ENCODE data around the gene ABI3BP. TPM values are rescaled to one million over a fixed set of nuclear protein-coding genes. Genes with fewer than 3 reads are reported as not detected.

The ABI3BP gene
- polyA plus RNA-seq, 6 donors from 2014 or later, result 0.08 to 0.09 TPM; not detected in 4

DNA sequence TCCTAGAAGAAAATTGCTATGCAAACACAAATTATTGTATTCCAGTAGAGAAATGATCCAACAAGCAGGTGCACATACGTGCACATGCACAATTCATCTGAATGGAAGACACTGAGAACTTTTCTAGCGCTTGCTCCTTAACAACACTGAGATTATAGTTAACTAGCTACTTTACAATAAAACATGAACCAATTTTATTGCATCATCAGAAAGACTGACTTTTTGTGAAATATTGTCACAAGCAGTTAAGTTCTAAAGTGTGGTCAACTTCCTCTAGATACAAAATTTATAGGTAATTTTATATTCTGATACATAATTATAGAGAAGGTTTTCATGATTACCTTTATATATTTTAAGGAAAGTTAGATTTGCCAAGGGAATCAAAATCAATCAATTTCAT, 135.4 kb downstream of the ABI3BP start:
- Mint-ChIP-seq H3K4me1 (no peaks in the 10 kb centered on the region), H3K27me3 (peaks cover 0 to 9% (median 8%) of the 10 kb centered on the region in 3 donors), H3K4me3 (no peak overlapping the region), H3K36me3 (no peaks in the 10 kb centered on the region), H3K9me3 (no peaks in the 10 kb centered on the region), H3K27ac (no peak overlapping the region)
- no peak for DNase-seq
- no peak for ATAC-seq (ENCODE audit: low read depth in 2 of 2)

DNA sequence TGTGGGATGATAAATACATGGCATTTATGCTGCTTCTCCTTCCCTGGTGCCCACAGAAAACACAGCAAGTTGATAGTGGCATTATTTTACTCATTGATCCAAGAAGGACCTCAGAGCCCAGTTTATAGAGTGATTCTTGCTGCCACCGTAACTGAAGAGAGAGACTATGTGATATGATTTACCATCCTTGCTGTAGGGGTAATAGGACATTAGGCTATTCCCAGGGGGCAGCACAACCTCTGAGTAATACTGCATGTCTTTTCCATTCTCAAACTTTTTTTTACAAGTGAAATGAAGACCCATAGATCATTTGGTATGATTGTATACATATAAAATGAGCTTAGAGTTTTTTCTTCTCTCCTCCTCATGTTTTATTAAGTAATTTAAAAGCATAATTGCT, 136.4 kb downstream of the ABI3BP start:
- no peaks in the 10 kb centered on the region for H3K9me3 Mint-ChIP-seq
- H3K4me1 Mint-ChIP-seq, result no peaks in the 10 kb centered on the region
- H3K4me3 Mint-ChIP-seq, result no peak overlapping the region
- ATAC-seq (ENCODE audit: low read depth in 2 of 2) (no peak), DNase-seq (no peak)
- no peaks in the 10 kb centered on the region for H3K36me3 Mint-ChIP-seq
- no peak overlapping the region for H3K27ac Mint-ChIP-seq
- peaks cover 0 to 9% (median 8%) of the 10 kb centered on the region in 3 donors for H3K27me3 Mint-ChIP-seq

DNA sequence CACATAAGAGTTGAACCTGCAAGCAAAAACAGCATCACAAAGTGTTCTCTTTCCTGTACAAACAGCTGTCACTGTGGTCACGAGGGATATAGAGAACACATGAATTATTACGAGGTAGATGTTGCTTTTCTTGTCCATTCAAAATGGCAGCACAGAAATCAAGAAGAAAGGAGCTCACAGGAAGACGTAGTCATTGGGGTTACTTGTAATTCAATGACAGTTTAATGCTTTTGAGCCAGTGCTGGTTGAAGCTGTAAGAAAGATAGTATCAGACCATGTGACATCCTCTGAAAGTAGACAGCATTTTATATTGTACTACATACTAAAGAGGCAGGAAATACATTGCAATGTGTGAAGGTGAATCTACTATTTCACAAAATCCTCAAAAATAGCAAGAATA, 140.4 kb downstream of the ABI3BP start:
- Mint-ChIP-seq H3K9me3 (no peaks in the 10 kb centered on the region), H3K27me3 (peaks cover 0 to 6% (median 5%) of the 10 kb centered on the region in 3 donors), H3K4me3 (no peak overlapping the region), H3K4me1 (no peaks in the 10 kb centered on the region), H3K27ac (no peak overlapping the region), H3K36me3 (no peaks in the 10 kb centered on the region)
- DNase-seq (no peak), ATAC-seq (ENCODE audit: low read depth in 2 of 2) (no peak)

DNA sequence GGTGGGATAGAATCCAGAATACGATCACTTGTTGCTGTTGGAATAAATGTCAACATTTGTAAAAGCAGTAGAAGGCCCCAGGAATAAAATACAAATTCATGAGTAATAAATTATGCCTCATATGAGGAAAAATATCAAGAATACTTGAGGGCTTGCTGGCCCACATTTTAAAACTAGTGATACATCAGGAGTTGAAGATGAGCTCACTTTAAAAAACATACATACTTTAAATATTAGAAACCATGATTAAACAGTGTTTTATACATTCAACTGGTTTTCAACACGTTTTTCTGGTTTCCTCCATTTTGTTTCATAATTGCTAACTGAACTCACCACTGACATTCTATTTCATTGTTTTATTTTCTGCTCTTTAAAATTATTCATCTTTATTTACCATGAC, 142.5 kb downstream of the ABI3BP start:
- DNase-seq (no peak), ATAC-seq (ENCODE audit: low read depth in 2 of 2) (no peak)
- no peak overlapping the region for H3K4me3 Mint-ChIP-seq
- no peaks in the 10 kb centered on the region for H3K9me3 Mint-ChIP-seq
- H3K36me3 Mint-ChIP-seq, result no peaks in the 10 kb centered on the region
- no peaks in the 10 kb centered on the region for H3K4me1 Mint-ChIP-seq
- H3K27ac Mint-ChIP-seq, result no peak overlapping the region
- H3K27me3 Mint-ChIP-seq, result peaks cover 0 to 6% (median 0%) of the 10 kb centered on the region in 3 donors

DNA sequence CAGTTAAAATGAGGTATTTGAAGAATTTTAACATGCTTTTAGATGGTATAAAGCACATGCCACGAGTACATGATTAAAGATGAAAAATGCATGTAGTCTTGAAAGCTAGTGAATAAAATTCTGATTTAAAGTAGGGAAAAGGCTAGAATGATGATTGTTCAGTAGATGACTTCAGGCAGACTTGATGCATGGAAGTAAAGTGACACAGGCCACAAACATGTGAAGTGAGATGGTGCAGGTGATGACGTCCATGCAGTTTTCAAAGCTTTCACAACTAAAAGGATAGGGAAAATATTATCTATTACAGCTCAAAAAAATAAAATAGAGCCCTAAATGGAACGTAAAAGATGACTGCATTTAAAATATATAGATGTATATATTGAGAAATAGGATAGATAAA, 143.1 kb downstream of the ABI3BP start:
- no peak for ATAC-seq (ENCODE audit: low read depth in 2 of 2)
- H3K36me3 Mint-ChIP-seq, result no peaks in the 10 kb centered on the region
- no peak for DNase-seq
- H3K4me1 Mint-ChIP-seq, result no peaks in the 10 kb centered on the region
- no peak overlapping the region for H3K4me3 Mint-ChIP-seq
- peaks cover 0 to 6% (median 0%) of the 10 kb centered on the region in 3 donors for H3K27me3 Mint-ChIP-seq
- no peak overlapping the region for H3K27ac Mint-ChIP-seq
- no peaks in the 10 kb centered on the region for H3K9me3 Mint-ChIP-seq

DNA sequence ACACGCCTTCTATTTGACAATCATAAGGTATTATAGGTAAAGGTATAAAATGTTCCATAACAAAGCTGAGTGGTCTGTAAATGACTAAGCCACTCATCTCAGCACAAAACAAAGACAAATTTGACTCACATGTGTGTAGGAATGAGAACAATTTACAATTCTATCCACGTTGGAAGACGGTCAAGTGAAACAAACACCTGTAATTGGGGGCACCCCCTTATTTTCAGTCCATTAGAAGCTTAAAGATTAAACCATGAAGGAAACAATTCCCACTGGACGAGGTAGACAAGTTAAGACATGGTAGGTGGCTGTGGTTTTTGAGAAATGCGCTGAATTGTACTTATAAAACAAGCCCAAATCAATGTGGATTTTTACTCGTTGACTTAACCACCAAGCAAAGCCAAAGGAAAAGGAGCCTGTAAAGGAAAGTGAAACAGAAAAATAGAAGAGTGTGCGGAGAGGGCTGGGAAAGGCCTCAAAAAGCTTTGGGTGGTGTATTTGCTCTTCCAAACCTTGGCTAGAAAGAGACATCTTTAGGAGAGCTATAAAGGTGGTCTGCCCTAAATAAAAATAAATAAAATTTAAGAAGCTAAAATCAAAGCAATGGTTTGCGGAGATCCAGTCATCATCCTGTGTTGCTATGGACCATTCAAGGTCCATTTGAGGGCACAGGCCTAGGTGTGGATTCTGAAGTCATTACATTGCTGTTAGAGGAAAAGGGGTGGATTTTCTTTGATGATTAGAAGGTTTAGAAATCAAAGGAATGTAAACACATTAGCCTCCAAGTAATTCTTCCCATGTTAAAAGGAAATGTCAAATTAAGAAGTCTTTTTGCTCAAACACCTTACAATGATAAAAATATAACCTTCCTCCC, 148.9 kb downstream of the ABI3BP start:
- no peaks in the 10 kb centered on the region for H3K36me3 Mint-ChIP-seq
- H3K9me3 Mint-ChIP-seq, result no peaks in the 10 kb centered on the region
- DNase-seq, result no peak
- H3K4me3 Mint-ChIP-seq, result no peak overlapping the region
- no peak for ATAC-seq (ENCODE audit: low read depth in 2 of 2)
- H3K27ac Mint-ChIP-seq, result no peak overlapping the region
- H3K27me3 Mint-ChIP-seq, result peaks cover 4 to 22% (median 14%) of the 10 kb centered on the region in 3 donors
- no peaks in the 10 kb centered on the region for H3K4me1 Mint-ChIP-seq

DNA sequence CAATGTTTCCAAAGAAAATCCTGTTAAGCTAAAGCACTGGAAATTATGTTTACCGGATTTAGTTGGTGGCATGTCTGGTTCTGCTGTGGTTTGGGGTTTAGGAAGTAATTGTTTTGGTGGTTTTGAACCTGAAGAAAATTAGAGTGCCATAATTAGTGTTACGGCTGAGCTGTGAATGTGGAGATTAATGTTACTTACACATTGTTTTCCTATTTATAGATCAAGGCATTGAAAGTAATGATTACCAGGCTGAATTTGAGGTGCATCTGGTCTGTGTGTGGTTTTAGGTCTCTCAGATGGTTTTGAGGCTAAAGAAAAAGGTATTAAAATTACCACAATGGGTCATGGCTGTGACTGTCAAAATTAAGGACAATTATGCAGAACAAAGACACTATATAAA, 155.1 kb downstream of the ABI3BP start:
- no peaks in the 10 kb centered on the region for H3K36me3 Mint-ChIP-seq
- ATAC-seq (ENCODE audit: low read depth in 2 of 2), result no peak
- H3K27ac Mint-ChIP-seq, result no peak overlapping the region
- H3K4me1 Mint-ChIP-seq, result no peaks in the 10 kb centered on the region
- peaks cover 3 to 32% (median 12%) of the 10 kb centered on the region in 3 donors for H3K27me3 Mint-ChIP-seq
- no peak overlapping the region for H3K4me3 Mint-ChIP-seq
- no peaks in the 10 kb centered on the region for H3K9me3 Mint-ChIP-seq
- DNase-seq, result no peak

DNA sequence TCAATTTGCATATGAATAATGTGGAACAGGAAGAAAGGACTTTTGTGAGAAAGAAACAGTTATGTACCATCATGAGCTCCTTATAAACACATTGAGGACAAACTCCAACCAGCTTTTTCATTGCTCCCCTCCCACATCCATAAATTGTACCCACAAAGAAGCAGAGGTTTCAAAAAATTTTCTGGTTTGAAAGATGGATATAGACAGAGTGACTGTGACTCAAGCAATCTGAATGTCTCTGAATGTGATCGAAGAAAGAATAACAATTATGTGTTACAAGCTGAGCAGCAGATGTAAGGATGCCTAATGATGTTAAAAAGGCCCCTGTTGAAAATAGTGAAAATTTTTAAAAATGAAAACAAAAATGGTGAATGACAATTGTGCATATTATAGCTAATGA, 156.6 kb downstream of the ABI3BP start:
- Mint-ChIP-seq H3K27ac (no peak overlapping the region), H3K4me3 (no peak overlapping the region), H3K4me1 (no peaks in the 10 kb centered on the region), H3K9me3 (no peaks in the 10 kb centered on the region), H3K27me3 (peaks cover 3 to 28% (median 9%) of the 10 kb centered on the region in 3 donors), H3K36me3 (no peaks in the 10 kb centered on the region)
- ATAC-seq (ENCODE audit: low read depth in 2 of 2), result no peak
- no peak for DNase-seq

DNA sequence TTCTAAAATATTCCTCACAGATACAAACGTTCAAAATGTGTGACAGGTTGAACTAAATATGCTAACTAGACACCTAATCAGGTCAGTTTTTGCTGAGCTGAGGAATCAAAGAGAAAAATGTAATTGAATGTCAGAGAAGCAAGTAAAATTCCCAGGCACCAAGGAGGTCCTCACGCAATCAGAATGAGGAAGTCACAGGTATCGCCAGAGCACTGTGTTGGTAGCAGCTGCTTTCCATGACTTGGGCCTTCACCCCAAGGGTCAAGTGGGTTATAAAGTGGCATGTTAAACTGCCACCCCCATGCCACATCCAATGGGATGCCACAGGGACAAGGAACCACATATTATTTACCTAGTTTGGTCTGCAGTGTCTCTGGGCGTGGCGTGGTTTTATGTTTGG, 158.9 kb downstream of the ABI3BP start:
- no peaks in the 10 kb centered on the region for H3K4me1 Mint-ChIP-seq
- no peaks in the 10 kb centered on the region for H3K9me3 Mint-ChIP-seq
- ATAC-seq (ENCODE audit: low read depth in 2 of 2), result no peak
- H3K36me3 Mint-ChIP-seq, result no peaks in the 10 kb centered on the region
- H3K4me3 Mint-ChIP-seq, result no peak overlapping the region
- no peak for DNase-seq
- H3K27ac Mint-ChIP-seq, result no peak overlapping the region
- H3K27me3 Mint-ChIP-seq, result peaks cover 5 to 21% (median 9%) of the 10 kb centered on the region in 3 donors

DNA sequence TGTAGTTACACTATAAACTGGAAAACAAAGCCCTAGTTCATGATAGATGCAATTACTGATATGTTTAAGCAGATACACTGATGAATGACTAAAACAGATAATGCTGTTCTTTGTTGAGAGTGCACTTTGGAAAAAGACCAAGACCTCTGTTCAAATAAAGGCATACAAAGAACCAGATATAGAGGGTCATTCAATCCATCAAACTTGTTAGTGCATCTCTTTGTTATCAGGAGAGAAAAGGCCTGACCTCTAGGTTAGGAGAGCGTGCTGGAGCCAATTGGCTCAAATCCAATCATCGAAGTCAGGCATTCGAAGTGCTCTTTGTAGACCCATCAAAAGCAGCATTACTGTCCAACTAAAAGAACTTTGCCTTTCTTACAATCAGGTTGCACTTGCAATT, 159.7 kb downstream of the ABI3BP start:
- Mint-ChIP-seq H3K9me3 (no peaks in the 10 kb centered on the region), H3K4me3 (no peak overlapping the region), H3K4me1 (no peaks in the 10 kb centered on the region), H3K27me3 (peaks cover 0 to 17% (median 16%) of the 10 kb centered on the region in 3 donors), H3K36me3 (no peaks in the 10 kb centered on the region), H3K27ac (no peak overlapping the region)
- DNase-seq, result no peak
- ATAC-seq (ENCODE audit: low read depth in 2 of 2), result no peak

DNA sequence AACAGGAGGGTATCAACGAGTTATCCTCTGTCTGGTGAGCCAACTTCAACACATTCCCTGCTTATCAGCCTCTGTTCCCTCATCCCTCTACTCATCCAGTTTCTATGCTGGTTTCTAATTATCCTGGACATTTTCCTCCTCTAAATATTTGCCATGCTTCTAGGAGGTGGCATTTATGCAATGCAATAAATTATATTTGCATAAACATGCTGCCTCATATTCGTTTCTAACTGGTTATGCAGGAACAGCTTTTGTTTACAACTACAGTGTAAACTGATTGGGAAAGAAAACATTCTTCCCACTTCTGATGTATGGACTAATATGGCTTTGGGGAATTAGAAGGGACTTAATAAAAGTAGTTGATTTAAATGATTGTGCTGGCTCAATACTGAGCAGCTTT, 161.6 kb downstream of the ABI3BP start:
- Mint-ChIP-seq H3K4me1 (no peaks in the 10 kb centered on the region), H3K27ac (no peak overlapping the region), H3K9me3 (no peaks in the 10 kb centered on the region), H3K27me3 (peaks cover 0 to 13% (median 13%) of the 10 kb centered on the region in 3 donors), H3K36me3 (no peaks in the 10 kb centered on the region), H3K4me3 (no peak overlapping the region)
- ATAC-seq (ENCODE audit: low read depth in 2 of 2) (no peak), DNase-seq (no peak)

DNA sequence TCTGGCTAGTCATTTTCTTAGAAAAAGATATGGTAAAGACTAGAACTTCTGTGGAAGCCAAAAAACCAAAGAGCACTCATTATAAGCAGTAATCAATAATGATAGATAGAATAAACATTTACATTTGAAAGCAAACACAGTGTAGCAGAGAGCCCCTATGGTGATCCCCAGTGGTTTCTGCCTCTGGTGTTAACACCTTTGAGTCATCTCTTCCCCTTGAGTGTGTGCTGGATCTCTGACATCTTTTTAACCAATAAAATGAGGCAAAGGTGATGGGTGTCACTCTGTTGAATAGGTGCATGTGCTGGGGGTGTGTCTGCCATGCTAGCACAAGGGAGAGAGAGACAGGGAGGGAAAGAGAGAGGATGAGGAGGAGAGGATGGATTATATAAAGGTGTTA, 162.3 kb downstream of the ABI3BP start:
- Mint-ChIP-seq H3K4me3 (no peak overlapping the region), H3K4me1 (no peaks in the 10 kb centered on the region), H3K27me3 (peaks cover 0 to 16% (median 11%) of the 10 kb centered on the region in 3 donors), H3K27ac (no peak overlapping the region), H3K9me3 (no peaks in the 10 kb centered on the region), H3K36me3 (no peaks in the 10 kb centered on the region)
- ATAC-seq (ENCODE audit: low read depth in 2 of 2), result no peak
- DNase-seq, result no peak

DNA sequence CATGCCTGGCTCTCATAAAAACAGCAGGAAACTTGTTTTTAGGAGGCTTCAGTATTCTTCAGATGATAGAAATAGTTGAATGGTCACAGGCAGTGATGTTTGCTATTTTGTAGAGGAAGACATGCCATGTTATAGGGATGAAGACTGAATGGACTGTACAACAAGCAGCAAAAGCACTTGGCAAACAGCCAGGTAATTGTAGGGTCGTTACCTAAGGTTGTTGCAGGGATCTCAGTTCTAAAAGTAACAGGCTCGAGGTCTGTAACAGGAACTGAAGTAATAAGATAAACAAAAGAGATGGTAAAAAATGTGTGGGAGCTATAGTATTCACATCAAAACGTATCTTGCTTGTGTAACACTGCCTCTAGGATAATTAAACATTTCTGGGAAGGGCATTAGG, 167.6 kb downstream of the ABI3BP start:
- Mint-ChIP-seq H3K9me3 (peaks cover 0 to 4% (median 0%) of the 10 kb centered on the region in 7 donors), H3K27me3 (peaks cover 0 to 19% (median 4%) of the 10 kb centered on the region in 3 donors), H3K4me1 (no peaks in the 10 kb centered on the region), H3K27ac (no peak overlapping the region), H3K36me3 (no peaks in the 10 kb centered on the region), H3K4me3 (no peak overlapping the region)
- DNase-seq, result no peak
- no peak for ATAC-seq (ENCODE audit: low read depth in 2 of 2)

DNA sequence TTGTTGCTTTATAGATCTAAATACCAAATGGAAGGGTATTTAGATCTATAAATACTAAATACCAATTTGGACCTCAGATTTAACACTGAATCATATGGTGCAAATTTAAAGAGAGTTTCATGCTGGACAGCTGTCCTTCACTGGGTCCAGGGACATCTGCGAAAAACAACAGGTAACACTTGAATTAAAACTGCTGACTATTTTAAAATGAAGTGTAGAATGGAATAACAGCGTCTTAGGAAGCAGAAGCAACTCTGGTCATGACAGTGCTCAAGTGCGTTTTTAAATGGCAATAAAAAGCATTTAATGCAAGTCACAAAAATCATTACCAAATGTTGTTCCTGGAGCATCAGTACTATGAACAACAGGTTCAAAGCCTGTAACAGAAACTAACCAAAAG, 177.6 kb downstream of the ABI3BP start:
- DNase-seq (no peak), ATAC-seq (ENCODE audit: low read depth in 2 of 2) (no peak)
- H3K36me3 Mint-ChIP-seq, result no peaks in the 10 kb centered on the region
- H3K27ac Mint-ChIP-seq, result no peak overlapping the region
- H3K9me3 Mint-ChIP-seq, result no peaks in the 10 kb centered on the region
- H3K27me3 Mint-ChIP-seq, result peaks cover 4 to 15% (median 7%) of the 10 kb centered on the region in 3 donors
- H3K4me3 Mint-ChIP-seq, result no peak overlapping the region
- no peaks in the 10 kb centered on the region for H3K4me1 Mint-ChIP-seq
